Islet precursor cell (in vitro differentiated cells): ENCODE results near the gene AUP1.

Experiments used
- DNase-seq: peaks from one replicate; pipeline ENCODE4 v3.0.0-alpha.2; 2018

AUP1 gene

GRCh38 chr2:74496997-74497776 lies 32.3 kb downstream of the AUP1 start:
- peak; percentile 38 for DNase-seq

- peak; percentile 35 for DNase-seq
Observed at GRCh38 chr2:74495440-74495839, 34.1 kb downstream of the AUP1 start.

GRCh38 chr2:74493546-74493945 lies 36.0 kb downstream of the AUP1 start:
- no peak for DNase-seq

GRCh38 chr2:74491648-74492544 lies 37.6 kb downstream of the AUP1 start:
- DNase-seq, result no peak

GRCh38 chr2:74489906-74490305 lies 39.6 kb downstream of the AUP1 start:
- no peak for DNase-seq

- DNase-seq, result no peak
Observed at GRCh38 chr2:74488643-74489481, 40.6 kb downstream of the AUP1 start.

GRCh38 chr2:74486141-74486540 lies 43.4 kb downstream of the AUP1 start:
- no peak for DNase-seq

- peak; percentile 31 for DNase-seq
Observed at GRCh38 chr2:74483675-74484164, 45.8 kb downstream of the AUP1 start.

GRCh38 chr2:74482801-74483674 lies 46.5 kb downstream of the AUP1 start, which contains the start of the genes CCDC142 and TTC31:
CCDC142 (minus strand) TSS chr2:74482998; CDS start chr2:74482837, 161 bp downstream.
TTC31 (plus strand) TSS chr2:74483081; CDS start chr2:74483096, 15 bp downstream.
- peak; percentile 97 for DNase-seq

GRCh38 chr2:74481961-74482800 lies 47.3 kb downstream of the AUP1 start:
- peak; percentile 61 for DNase-seq

- DNase-seq, result no peak
Observed at GRCh38 chr2:74481431-74481830, 48.1 kb downstream of the AUP1 start.
